NB4 (cell line): Measurements from ENCODE around the gene NUP188.

ENCODE experiments used
- DNase-seq: peaks from one replicate; pipeline ENCODE4 v3.0.0; 2010; ENCODE audit warnings: low read depth
- H3K4me3 ChIP-seq: one replicate; pipeline ENCODE4 v1.5.1; 2011; ENCODE audit warnings: mild to moderate bottlenecking, low read depth, low read length, moderate library complexity
- MYC ChIP-seq: IDR thresholded peaks from 2 replicates; pipeline ENCODE4 v1.6.1; 2011; ENCODE audit warnings: low read depth, low read length
- POLR2A ChIP-seq: IDR thresholded peaks from 2 replicates; pipeline ENCODE4 v1.6.1; 2011; ENCODE audit warnings: mild to moderate bottlenecking; ENCODE audit not compliant: insufficient read length; ENCODE audit errors: extremely low read depth
- TF ChIP-seq, protein P1 (sequence below): IDR thresholded peaks from one replicate; pipeline ENCODE4 v1.5.1; 2012; ENCODE audit warnings: low read depth, low read length
- TF ChIP-seq, protein P2 (sequence below): IDR thresholded peaks from 2 replicates; pipeline ENCODE4 v1.6.1; 2011; ENCODE audit warnings: low read depth, low read length

The NUP188 gene

DNA sequence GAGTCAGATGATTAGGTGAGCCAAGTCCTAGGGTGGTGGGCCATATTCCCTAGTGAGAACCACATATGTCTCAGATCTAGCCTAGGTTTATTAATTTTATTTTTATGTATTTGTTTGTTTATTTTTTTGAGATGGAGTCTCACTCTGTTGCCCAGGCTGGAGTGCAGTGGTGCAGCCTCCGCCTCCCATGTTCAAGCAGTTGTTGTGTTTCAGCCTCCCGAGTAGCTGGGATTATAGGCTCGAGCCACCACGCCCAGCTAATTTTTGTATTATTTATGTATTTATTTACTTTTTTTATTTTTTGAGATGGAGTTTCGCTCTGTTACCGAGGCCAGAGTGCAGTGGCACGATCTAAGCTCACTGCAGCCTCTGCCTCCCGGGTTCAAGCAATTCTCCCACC is 36.0 kb downstream of the NUP188 start:
- H3K4me3 ChIP-seq: no peak overlapping the region
- TF ChIP-seq, protein P1, sequence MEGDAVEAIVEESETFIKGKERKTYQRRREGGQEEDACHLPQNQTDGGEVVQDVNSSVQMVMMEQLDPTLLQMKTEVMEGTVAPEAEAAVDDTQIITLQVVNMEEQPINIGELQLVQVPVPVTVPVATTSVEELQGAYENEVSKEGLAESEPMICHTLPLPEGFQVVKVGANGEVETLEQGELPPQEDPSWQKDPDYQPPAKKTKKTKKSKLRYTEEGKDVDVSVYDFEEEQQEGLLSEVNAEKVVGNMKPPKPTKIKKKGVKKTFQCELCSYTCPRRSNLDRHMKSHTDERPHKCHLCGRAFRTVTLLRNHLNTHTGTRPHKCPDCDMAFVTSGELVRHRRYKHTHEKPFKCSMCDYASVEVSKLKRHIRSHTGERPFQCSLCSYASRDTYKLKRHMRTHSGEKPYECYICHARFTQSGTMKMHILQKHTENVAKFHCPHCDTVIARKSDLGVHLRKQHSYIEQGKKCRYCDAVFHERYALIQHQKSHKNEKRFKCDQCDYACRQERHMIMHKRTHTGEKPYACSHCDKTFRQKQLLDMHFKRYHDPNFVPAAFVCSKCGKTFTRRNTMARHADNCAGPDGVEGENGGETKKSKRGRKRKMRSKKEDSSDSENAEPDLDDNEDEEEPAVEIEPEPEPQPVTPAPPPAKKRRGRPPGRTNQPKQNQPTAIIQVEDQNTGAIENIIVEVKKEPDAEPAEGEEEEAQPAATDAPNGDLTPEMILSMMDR: no peak
- TF ChIP-seq POLR2A (no peak), MYC (no peak)
- TF ChIP-seq, protein P2, sequence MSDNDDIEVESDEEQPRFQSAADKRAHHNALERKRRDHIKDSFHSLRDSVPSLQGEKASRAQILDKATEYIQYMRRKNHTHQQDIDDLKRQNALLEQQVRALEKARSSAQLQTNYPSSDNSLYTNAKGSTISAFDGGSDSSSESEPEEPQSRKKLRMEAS: no peak
- no peak for DNase-seq

DNA sequence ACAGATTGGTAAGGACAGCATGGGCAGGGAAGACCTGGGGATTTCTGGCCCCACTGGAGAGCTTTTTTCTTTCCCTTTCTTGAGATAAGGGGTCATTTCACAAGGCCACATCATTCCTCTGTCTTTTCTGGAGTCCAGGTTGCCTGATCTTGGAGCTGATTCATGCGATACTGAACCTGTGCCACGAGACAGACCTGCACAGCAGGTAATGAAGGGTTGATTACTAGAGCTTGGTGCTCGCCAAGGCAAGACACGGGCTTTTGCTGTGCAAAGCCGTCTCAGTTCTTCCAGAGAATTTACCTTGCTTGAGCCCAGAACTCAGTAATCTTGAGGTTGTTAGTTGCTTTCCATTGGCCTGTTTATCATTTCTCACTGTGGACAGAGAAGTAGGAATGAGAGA is 39.2 kb downstream of the NUP188 start:
- TF ChIP-seq MYC (no peak), POLR2A (no peak)
- TF ChIP-seq, protein P1: no peak
- TF ChIP-seq, protein P2: no peak
- DNase-seq: no peak
- H3K4me3 ChIP-seq: no peak overlapping the region

DNA sequence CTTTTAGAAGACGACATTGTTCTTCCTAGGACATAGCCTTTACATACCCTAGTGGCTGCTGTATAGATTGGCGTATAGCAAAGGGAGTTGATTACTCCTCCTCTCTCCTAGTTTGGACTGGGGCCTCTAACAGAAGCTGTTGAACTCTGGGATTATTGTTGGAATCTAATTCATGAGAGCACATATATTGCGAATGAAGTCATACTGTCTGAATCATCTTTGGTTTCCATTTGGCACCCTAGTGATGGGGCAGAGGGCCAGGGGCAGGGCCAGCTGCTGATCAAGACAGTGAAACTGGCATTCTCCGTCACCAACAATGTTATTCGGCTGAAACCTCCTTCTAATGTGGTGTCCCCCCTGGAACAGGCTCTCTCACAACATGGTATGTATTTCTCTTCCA is 40.3 kb downstream of the NUP188 start:
- DNase-seq: no peak
- TF ChIP-seq, protein P1: no peak
- TF ChIP-seq MYC (no peak), POLR2A (no peak)
- TF ChIP-seq, protein P2: no peak
- H3K4me3 ChIP-seq: no peak overlapping the region

DNA sequence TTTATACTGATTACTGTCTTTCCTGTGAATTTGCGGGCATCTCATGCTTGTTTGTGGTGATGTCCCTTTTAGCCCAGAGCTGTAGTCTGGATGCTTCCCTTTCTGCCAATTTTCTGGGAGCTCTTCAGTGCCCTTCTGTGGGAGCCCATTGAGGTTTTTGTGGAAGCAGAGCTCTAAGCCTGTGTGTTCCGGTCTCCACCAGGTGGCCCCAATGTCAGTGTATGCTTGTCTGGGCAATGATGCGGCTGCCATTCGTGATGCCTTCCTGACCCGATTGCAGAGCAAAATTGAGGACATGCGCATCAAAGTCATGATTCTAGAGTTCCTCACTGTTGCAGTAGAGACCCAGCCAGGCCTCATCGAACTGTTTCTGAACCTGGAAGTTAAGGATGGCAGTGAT is 45.5 kb downstream of the NUP188 start:
- TF ChIP-seq, protein P1: peak; percentile 13
- TF ChIP-seq, protein P2: no peak
- TF ChIP-seq POLR2A: no peak
- no peak for TF ChIP-seq MYC
- no peak overlapping the region for H3K4me3 ChIP-seq
- DNase-seq: no peak

DNA sequence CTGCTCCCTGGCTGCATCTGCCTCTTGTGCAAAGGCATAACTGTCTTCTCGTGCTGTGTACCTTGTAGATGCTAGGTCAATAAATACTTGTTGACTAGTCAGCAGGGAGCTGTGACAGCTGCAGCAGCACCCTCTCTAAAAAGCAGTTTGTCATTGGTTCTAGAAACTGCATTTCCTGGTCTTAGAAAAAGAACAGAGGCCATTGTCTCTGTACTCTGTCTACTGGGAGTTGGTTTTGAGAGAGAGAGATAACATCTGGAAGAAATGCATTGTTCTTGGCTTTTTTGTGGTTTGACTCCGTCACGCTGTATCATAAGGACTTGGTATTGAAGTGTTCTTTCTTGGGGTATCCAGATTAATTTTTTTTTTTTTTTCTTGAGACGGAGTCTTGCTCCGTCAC is 48.3 kb downstream of the NUP188 start:
- H3K4me3 ChIP-seq: no peak overlapping the region
- TF ChIP-seq, protein P1: no peak
- TF ChIP-seq POLR2A (no peak), MYC (no peak)
- TF ChIP-seq, protein P2: no peak
- DNase-seq: no peak

DNA sequence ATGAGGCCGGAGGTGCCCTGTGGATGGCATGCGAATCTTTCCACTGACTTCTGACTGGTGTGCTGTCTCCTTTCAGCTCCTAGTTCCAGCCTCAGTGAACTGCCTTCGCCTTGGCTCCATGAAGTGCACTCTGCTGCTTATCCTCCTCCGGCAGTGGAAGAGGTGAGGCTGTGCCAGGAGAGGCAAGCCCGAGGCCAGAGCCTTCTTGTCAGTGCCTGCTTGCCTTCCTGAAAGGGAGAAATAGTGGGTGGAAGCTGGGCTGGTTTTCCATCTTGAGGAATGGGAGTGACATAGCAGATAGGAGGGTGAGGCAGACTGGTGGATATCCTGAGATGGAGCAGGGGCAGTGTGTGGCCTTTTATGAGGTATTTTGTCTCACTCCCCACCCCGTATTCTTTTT is 51.0 kb downstream of the NUP188 start:
- DNase-seq: no peak
- TF ChIP-seq POLR2A (no peak), MYC (no peak)
- TF ChIP-seq, protein P2: no peak
- TF ChIP-seq, protein P1: no peak

More for the DNA sequence above, 51.0 kb downstream of the NUP188 start:
- H3K4me3 ChIP-seq: no peak overlapping the region
